Retina (tissue), 1 donor: Measurements from ENCODE around the gene PDIA5.
"Not testable (repeated sequence)": the region's sequence is repeated elsewhere in the genome, so short reads cannot be mapped to it uniquely, and the experiment has no call there.

Experiments
- DNase-seq: peaks from one replicate; pipeline ENCODE4 v3.0.0-alpha.2; 2016

The PDIA5 gene

DNA sequence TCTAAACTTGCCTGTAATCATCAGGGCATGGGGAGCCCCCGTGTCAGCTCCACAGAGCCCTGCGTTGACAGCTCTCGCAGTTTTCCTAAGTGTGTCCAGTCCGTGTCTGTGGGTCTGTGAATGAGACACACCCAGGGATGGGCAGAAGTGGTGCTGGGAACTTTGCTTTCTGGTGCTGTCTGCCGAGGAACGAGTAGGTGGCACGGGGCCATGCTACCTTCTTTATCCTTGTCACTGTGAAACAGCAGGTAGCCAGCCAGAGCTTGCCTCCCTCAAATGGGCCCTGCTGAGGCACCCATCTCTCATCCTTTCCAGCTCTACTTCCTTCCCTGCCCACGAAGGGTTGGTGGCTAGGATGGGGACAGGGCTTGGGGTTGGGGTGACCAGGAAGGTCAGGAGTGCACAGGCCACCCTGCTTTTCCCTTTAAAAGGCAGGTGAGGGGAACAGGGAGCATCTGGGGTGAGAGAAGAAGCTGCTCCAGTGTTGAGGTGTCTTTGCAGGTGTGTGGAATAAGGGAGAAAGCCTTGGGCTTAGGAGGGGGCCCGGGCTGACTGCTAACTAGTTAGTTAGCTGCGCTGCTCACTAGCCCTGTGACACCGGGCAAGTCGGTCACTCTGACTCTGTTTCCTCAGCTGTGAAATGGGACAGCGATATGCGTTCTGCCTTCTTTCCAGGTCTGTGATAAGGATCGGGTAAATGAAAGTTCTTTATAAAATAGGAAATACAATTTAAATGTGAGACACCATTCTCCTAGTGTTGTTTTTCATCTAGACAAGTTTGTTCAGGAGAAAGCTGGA, 27.9 kb downstream of the PDIA5 start:
- DNase-seq: no peak

DNA sequence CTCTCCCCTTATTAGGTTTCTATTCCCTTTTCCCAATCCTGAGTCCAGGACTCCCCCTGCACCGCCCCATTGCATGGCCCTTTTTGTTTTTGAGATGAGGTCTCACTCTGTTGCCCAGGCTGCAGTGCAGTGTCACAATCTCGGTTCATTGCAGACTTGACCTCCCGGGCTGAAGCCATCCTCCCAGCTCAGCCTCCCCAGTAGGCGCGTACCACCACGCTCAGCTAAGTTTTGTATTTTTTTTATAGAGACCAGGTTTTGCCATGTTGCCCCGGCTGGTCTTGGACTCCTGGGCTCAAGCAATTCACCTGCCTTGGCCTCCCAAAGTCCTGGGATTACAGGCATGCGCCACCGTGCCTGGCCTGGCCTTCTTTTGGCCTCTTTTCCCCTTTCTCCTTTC, 29.3 kb downstream of the PDIA5 start:
- no peak for DNase-seq

DNA sequence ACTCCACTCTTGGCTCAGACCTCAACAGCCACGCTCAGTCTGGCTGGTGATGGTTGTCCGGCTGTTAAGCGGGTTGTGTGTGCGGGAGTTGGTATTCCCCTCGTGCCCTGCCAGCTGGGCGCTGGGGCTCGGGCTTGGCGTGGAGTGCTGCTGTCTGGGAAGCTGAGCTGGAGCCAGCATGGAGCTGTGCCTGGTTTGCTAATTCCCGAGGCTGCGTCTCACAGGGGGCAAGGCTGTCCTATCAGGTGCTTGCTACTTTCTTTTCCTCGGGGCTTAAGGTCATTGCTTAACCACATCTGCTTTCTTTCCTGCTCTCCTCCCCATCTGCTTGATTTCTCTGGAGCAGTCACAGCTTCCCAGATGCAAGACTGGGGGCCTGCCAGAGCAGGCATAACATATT, 29.9 kb downstream of the PDIA5 start:
- no peak for DNase-seq

DNA sequence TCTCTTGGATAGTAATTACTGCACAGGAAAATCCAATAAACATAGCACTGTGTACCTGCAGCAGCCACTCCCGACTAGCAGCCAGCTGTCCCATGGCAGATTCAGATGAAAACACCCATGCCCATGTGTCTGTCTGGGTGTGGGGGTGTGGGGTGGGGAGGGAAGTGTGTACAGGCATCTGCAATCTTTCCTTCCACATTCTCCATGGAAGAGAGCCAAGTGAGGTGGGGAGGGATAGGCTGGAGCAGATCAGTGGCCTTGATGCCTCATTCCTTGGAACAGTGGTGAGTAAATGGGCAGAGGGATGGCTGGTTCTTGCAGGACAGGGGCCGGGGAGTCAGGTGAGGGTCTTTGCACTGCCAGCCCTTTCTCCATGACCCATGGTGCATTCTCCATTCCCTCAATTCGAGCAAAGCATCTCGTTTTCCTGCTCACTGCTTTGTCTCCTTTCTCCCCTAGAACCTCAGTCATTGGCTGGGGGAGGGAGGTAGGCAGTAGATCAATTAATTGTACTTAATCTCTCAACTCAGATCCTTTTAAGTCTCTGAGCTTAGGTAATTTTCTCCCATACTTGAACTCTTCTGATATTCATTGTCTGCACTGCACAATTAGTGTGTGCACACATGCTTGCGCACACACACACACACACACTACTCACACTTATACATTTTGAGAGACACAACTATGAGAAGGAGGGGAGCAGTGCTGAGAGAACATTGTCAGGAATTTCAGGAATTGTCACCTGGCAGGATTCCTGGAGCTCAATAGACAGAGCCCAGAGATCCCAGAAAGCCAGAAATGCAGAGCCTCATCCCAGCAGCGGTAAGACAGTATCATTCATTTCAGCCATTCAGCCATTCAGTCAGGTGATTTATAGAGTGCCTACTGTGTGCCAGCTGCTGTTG, 31.9 kb downstream of the PDIA5 start:
- no peak for DNase-seq

DNA sequence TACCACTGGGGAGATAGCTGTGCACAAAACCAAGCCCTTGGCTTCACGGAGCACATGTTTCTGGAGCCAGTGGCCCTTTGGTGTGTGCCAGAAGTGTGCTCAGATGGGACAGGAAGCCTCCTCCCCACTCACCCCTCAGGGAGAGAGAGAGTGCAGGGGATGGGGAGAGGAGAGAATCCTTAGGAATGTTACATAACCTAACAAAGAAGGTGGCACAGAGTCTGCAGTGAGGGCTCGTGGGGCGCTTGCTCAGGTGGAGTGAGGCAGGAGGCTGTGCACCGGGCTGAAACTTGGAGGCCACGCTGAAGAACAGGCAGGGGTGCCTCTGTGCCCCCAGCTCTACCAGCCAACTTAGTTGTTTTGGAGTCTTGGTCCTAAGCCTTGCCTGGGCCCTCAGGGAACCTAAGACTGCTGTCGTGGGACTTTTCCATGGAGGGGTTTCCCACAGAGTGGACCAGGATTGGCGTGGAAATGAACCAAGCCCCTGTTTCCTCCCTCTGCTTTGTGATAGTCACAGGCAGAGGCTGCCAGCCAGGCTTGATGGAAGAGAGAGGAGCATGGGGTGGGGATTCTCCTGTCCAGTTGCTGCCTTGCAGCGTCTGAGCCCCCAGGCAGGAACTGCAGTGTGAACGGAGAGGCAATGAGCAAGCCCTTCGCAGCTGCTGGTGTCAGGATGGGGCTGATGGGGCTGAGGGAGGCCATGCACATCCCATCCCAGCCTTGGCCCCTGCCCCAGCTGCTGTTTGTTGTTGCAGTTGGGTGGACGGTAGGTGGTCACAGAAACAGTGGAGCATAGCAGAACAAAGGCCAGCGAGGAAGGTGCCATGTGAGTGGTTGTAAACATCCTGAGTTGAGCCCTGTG, 32.7 kb downstream of the PDIA5 start:
- DNase-seq: no peak

DNA sequence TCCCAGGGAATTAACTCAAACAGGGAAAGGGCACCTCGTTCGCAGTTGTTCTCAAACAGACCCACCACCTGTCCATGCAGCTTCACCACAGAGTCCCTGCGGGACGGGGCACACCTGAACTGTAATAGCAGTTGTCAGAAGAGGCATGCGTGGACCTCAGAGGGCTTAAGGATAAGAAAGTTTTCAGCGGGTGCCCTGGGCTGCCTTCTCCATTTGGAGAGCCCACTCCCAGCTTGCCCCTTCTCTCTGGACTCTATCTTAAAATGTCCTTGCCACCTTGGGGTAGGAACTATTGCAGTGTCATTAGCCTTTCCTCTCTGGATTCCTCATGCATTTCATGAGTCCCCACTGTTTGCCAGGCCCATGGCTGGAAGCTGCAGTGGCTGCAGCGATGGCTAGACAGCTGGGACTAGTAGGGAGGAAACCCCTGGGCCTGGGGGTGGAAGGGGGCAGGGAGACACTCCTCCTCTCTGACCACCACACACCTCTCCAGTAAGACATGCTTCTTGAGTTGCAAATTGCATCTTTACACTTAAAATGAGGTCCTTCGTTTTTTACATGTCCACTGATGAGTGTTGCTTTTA, 33.5 kb downstream of the PDIA5 start:
- DNase-seq: no peak

DNA sequence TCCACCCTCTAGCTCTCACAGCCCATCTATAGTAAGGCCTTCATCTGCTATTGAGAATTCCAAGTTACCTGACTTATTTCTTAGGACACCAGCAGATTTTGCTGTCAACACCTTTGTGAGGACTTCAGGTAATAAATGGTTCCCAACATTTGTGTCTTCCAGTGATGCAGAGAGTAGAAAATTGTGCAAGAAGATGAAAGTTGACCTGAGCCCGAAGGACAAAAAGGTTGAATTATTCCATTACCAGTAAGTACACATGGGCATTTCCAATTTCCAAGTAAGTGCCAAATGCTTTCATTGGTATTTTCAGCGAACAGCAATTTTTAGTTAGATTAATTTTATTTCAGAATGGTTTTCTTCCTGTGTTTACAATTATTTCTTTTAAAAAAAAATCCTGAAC, 35.4 kb downstream of the PDIA5 start:
- no peak for DNase-seq

DNA sequence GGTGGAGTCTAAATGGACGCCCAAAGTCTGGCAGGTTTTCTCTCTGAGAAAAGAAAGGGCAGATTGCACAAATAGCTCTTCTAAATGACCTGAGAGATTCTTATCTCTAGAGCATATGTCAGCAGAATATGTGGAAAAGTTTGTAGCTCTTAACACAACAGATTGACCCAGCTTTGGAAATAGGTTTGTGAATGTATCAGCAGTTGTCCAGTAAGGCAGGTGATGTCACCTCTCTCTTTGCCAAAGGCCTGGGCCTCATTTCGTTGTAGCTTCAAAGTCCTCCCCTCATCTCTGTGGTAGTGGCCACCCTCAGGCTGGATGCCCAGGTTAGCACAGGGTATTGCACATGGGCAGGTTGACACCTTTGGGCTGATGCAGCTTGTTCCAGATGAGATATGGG, 36.0 kb downstream of the PDIA5 start:
- no peak for DNase-seq

DNA sequence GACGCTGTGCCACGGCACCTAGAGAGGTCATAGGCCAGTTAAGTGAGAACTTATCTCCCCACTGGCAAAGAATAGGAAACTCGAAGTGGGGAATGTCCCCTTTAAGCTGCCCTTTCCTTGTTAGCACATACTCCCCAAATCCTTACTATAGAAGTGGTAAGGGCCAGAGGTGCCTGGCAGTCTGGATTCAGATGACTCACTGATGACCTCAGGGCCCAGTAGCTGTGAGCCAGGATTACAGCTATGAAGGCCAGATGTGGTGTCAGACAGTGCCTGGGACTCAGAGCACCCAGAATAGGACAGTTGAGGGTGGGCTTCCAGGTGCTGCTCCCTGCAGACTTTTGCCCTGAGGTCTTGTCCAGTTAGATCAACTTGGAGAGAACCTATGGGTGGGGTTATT, 37.7 kb downstream of the PDIA5 start:
- no peak for DNase-seq

DNA sequence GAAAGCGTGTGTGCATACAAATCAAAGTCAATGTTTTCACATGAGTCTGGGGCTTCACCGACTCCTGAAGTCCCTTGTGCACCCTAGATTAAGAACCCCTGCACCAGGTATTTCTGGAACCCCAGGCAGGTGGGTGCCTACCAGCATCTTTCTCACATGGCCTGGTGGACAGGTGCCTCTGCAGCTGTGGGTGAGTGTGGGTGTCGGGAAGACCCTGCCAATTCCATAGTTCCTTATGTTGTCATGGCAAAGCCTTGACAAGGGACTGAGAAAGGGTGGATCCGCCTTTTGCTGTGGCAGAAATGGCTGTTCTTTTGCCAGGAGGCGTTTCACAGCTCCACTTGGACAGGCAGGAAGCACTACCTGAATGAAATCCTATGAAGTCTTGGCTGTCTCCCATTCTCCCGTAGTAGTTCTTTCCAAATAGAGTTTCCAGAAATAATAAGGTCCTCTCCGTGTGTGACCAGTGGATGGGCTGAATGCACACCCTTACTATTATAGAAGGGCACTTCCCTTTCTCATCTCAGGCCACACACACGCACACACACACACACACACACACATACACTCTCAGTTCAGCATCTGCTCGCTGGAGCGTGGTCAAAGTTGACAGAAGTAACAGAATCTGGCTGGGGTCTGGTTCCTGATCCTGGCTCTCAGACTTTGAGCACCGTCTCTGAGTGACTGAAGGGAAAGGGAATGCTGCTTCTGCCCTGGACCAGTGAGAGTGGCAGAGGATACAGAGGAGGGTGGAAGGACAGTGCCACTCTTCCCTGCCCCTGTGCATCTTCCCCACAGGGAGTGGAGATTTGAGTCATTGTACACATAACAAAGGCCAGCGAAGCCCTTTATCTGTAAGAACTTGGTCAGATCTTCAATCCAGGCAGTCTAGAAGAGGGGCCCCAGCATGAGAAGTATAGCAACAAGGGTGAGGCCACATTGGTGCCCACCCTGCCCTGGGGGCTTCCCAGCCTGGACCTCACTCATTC, 38.7 kb downstream of the PDIA5 start:
- peak; percentile 82 for DNase-seq

DNA sequence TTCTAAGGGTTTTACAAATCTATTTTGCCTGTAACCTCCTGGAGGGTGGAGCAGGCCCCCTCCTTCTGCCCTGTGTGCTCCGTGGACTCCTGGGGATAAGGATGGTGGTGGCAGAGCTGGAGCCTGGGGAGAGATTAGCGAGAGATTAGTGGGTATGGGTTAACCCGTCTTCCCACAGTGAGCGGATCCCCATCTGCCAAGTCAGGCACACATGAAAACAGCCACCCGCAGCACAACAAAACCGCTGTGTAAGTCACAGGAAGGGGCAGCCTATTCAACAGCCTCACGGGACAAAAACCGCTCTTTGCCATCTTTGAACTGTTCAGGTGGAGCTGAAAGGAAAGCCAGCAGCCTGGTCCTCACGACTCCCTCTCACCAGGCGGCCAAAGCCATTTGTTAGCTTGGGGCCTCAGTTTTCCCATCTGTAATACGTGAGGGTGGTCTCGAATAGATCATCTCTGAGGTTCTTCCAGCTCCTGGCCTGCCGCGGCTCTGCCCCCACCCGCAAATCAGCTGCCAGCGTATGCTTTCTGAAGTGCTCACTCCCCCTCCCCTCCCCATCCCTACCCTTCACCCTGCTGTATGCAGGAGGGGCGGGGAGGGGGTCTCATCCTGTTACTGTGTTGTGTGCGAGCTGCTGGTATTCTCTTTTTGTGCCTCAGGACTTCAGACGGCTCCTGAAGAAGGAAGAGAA, 43.6 kb downstream of the PDIA5 start:
- DNase-seq: peak; percentile 65

DNA sequence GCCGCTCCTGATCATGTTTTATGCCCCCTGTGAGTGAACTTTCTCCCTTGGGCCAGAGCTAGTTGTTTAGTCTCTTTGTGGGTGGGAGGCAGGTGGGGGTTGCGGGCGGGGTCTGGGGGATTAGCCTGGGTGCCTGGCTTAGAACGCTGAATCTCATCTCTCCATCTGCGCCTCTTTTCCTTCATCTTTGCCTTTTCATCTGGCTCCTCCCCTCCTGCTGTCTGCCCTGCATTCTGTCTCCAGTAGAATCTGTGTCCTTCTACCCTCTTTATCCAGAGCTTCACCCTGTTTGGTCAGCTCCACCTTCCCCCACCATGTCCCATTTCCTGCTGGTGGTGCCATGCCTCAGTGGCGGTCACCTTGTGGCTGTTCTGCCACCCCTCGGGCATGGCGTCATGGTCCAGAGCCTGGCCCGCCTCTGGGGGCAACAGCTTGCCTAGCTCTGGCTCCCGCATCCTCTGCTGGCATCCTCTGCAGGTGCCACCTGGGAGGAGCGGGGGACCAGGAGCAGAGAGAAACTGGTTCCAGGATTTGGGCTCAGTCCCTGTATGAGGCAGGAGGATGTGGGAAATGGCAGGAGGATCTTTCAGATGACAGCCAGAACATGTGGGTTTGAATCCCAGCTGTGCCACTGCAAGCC, 44.3 kb downstream of the PDIA5 start:
- DNase-seq: no peak

DNA sequence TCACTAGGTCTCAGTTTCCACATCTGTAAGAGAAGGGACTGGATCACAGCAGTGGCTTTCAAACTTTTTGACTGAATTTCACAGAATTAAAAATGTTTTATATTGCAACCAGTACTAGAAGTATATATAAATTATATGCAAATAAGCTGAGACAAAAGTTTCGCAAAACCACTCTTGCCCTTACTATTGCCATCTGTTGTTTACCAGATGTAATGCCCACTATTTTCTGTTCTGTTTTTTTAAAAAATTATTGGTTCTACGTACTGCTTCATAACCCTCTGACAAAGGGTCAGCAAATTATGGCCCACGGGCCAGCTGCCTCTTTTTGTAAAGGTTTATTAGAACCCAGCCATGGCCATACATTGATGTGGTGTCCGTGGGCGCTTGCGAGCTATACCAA, 44.8 kb downstream of the PDIA5 start:
- DNase-seq: no peak

DNA sequence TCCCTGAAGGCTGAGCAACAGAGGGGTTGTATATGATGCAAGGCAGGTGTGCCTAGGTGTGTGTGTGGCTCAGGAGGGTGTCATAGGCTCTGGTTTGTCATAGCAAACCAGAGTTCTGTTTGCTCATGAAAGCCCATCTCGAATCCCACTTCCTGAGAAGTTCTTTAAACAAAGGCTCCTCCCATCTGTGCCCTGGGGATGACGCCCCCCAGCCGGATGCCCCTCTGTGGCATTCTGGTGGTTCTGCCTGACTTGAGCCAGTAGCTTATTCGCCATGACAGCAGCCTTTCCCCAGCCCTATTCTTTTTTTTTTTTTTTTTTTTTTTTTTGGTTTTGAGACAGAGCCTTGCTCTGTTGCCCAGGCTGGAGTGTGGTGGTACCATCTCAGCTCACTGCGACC, 45.4 kb downstream of the PDIA5 start:
- DNase-seq: peak; percentile 55

DNA sequence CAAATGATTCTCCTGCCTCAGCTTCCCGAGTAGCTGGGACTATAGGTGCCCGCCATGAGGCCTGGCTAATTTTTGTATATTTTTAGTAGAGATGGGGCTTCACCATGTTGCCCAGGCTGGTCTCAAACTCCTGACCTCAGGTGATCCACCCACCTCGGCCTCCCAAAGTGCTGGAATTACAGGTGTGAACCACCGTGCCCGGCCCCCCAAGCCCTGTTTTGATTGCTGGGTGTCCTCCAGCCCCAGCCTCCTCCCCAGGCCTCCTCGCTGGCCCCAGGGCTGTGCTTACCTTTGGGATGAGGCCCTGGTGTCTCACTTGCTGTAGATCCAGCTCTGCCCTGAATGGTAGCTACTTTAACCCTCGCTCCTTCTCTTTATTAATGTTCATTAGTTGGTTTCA, 45.8 kb downstream of the PDIA5 start:
- not testable (repeated sequence) for DNase-seq

DNA sequence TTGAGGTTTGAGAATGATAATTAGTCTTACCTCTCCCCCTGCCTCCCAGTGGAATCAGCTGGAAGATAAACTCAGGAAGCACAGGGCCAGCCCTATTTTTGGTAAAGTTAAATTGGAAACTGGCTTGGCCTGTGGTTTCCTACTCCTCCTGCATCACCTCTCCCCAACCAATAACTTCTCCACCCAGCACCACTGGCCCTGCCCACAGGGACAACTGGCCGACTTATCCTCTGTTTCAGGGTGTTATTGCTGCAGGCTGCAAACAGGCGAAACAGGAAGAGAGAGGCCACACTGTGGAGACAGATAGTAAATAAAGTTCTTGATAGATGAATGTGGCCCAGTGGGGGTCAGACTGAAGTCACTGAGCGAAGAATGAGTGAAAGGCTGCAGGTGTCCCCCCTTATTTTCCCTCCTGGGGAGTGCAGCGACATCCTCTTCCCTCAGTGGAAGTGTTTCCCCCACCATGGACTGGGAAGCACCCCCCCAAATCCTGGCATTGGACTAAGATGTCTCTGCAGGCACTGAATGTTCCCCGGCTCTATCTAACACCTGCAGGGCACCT, 47.1 kb downstream of the PDIA5 start:
- no peak for DNase-seq

DNA sequence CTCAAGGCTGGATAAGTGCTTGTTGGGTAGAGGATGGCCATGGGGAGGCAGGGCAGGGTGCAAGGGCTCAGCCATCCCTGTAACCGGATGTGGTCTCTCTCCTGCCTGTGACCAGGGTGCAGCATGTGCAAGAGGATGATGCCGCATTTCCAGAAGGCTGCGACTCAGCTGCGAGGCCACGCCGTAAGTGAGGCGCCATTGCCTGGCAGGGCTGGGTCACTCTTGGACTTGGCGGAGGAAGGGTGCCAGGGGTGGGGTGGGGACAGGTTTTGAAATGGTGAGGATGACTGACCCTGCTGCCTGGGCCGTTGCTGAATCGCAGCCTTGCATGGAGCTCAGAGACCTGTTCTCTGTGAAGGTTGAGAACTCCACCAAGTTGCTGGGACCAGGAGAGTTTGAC, 49.3 kb downstream of the PDIA5 start:
- DNase-seq: no peak

DNA sequence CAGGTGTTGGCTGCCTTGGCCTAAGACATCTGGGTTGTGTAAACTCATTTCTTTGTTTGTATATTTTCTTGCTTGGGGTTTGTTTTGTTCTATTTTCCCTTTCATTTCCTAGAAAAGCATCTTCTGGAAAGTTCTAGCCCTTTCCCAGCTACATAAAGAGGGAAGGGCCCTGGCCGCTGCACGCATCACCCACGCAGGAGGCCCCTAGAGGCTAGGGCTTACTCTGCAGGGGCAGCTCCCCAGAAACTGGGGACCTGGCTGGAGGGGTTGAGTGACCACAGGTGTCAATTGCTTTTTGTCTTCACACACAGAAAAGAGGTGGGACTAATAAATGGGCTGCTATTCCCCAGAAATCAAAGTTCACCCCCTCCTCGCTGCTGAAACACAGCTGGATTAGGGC, 52.6 kb downstream of the PDIA5 start:
- no peak for DNase-seq

DNA sequence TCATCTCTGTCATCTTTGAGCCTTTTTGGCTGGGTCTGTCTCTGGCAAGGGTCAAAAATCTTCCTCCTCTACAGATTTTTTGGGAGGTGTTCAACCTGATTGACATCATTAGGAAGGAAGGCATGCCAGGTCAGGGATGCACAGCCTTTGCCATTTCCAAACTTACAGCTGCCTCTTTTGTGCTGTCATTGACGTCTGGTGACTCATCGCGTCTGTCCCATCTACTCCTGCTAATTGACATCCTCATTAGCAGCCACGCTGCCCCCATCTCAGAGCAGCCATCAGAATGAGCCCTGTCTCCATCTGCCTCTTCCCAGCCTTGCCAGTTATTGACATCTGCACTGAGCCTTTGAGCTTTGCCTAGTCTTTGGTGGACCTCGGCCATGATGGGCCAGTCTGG, 53.0 kb downstream of the PDIA5 start:
- DNase-seq: peak; percentile 74

DNA sequence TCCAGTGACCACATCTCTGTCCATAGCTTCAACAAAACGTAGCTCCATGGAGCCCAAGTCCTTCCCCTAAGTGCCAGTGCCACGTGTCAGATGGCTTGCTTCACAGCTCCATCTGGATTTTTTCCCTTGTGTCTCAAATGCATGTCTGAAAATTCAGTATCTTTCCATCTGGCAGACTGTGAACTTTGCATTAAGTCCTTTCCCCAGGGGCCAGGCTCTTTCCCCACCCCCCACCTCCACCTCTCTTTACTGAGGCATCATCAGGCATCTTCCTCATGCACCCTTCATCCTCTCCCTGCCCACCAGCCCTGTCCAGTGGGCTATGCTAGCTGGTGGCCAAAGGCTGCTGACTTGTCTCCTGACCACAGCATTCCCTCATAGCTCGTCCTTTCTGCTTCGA, 53.7 kb downstream of the PDIA5 start:
- DNase-seq: no peak
